K562 (cell line): ENCODE data around the gene MKRN2OS. TPM values are rescaled to one million over a fixed set of nuclear protein-coding genes. Genes with fewer than 3 reads are reported as not detected.

ENCODE experiments used
- ARID4B ChIP-seq: sonication (generic); formaldehyde crosslinking; IDR thresholded peaks from 2 replicates; pipeline ENCODE4 v1.8.0; 2022; ENCODE audit warnings: mild to moderate bottlenecking, missing genetic modification reagents
- ATF4 ChIP-seq: fragments of 450-650 bp; formaldehyde crosslinking; IDR thresholded peaks from 2 replicates; pipeline ENCODE4 v1.4.0; 2022; ENCODE audit warnings: mild to moderate bottlenecking, moderate library complexity
- BMI1 ChIP-seq: fragments of 150-350 bp; IDR thresholded peaks from 2 replicates; pipeline ENCODE4 v1.6.1; 2014; ENCODE audit warnings: low read length
- EP300 ChIP-seq: IDR thresholded peaks from 2 replicates; pipeline ENCODE4 v1.6.1; 2012; ENCODE audit warnings: low read length, improper control_type of control experiment
- HES1 ChIP-seq: fragments of 450-650 bp; IDR thresholded peaks from 2 replicates; pipeline ENCODE4 v1.6.1; 2016; ENCODE audit warnings: low read depth, mild to moderate bottlenecking, moderate library complexity
- HMGXB4 ChIP-seq: sonication (generic); formaldehyde crosslinking; IDR thresholded peaks from 2 replicates; pipeline ENCODE4 v1.8.1; 2023; ENCODE audit warnings: mild to moderate bottlenecking, missing genetic modification reagents
- HNRNPH1 ChIP-seq: fragments of 200-400 bp; formaldehyde crosslinking; optimal IDR thresholded peaks from 2 replicates; pipeline ENCODE3; 2017; ENCODE audit warnings: low read depth, mild to moderate bottlenecking, low read length, moderate library complexity
- HSF4 ChIP-seq: fragments of 250-450 bp; sonication (Bioruptor Pico); IDR thresholded peaks from 2 replicates; pipeline ENCODE4 v2.1.2; 2022; ENCODE audit warnings: mild to moderate bottlenecking, moderate library complexity, borderline replicate concordance
- MCM7 ChIP-seq, 2 experiments: fragments of 450-650 bp; IDR thresholded peaks; 2 replicates each; pipeline ENCODE4 v1.6.1; 2016 to 2018
- MECOM ChIP-seq: fragments of 250-450 bp; sonication (Bioruptor Pico); IDR thresholded peaks from 2 replicates; pipeline ENCODE4 v1.8.0; 2022; ENCODE audit warnings: inconsistent platforms
- MTF1 ChIP-seq: fragments of 250-450 bp; sonication (Bioruptor Pico); IDR thresholded peaks from 2 replicates; pipeline ENCODE4 v1.9.0; 2021; ENCODE audit warnings: moderate library complexity, mild to moderate bottlenecking, inconsistent platforms, borderline replicate concordance
- NEUROD1 ChIP-seq: fragments of 150-350 bp; IDR thresholded peaks from 2 replicates; pipeline ENCODE4 v1.6.1; 2014; ENCODE audit warnings: borderline replicate concordance, low read length, low read depth; ENCODE audit not compliant: partially characterized antibody
- PPARD ChIP-seq: fragments of 250-450 bp; sonication (Bioruptor Pico); IDR thresholded peaks from 2 replicates; pipeline ENCODE4 v1.8.0; 2022; ENCODE audit warnings: inconsistent platforms, mild to moderate bottlenecking, moderate library complexity
- RBM39 ChIP-seq: fragments of 200-400 bp; formaldehyde crosslinking; optimal IDR thresholded peaks from 2 replicates; pipeline ENCODE3; 2018; ENCODE audit warnings: low read depth, low read length
- SIRT6 ChIP-seq: IDR thresholded peaks from one replicate; pipeline ENCODE4 v1.6.1; 2012; ENCODE audit warnings: low read depth, mild to moderate bottlenecking, control low read depth, inconsistent platforms, low read length, moderate library complexity
- ZNF445 ChIP-seq: fragments of 250-450 bp; sonication (Bioruptor Pico); IDR thresholded peaks from 2 replicates; pipeline ENCODE4 v1.4.0; 2020; ENCODE audit warnings: low read depth, mild to moderate bottlenecking, moderate library complexity
- ZNF511 ChIP-seq: sonication (generic); formaldehyde crosslinking; IDR thresholded peaks from 2 replicates; pipeline ENCODE4 v1.8.0; 2022; ENCODE audit warnings: mild to moderate bottlenecking, missing genetic modification reagents
- polyA plus RNA-seq, 8 experiments: library from polyadenylated mRNA; depleted of rRNA in 4 of 8; stranded (reverse) in 5 of 8; unstranded in 3 of 8; fragments of >200 nt; fragmentation: Nextera tagmentation in 2 of 8; fragmentation: Illumina TruSeq in 1 of 8; extraction: Ambion mirVana in 2 of 8; extraction: Trizol in 1 of 8; gene quantifications; 2 replicates each; pipeline versions ENCODE4 v1.2.1 to v1.2.3, GENCODE V29; 2011 to 2014; ENCODE audit warnings: inconsistent platforms in 1 of 8, missing spikeins in 1 of 8
- total RNA-seq, 7 experiments: library from RNA; depleted of rRNA in 6 of 7; stranded (reverse); fragments of >200 nt in 6 of 7; fragmentation: Illumina TruSeq in 2 of 7; extraction: Trizol in 2 of 7; gene quantifications; 2 replicates each; pipeline versions ENCODE4 v1.2.1 to v1.2.3, GENCODE V29; 2011 to 2021; ENCODE audit warnings: low replicate concordance in 1 of 7

Gene MKRN2OS
- total and polyA plus RNA-seq, 9 of the 15 experiments (the other 6 are each of a cell fraction or from before 2014, with no cell fraction given), result 0.11 to 0.27 (median 0.17) TPM; not detected in 6

GRCh38 chr3:12556690-12557472, 11.6 kb upstream of the MKRN2OS start, which contains the start of gene MKRN2 (continued):
- TF ChIP-seq ATF4 (CRISPR knock-in tag) (no peak), RBM39 (no peak), ZNF445 (CRISPR knock-in tag) (no peak), MECOM (CRISPR knock-in tag) (no peak), MTF1 (CRISPR knock-in tag) (no peak), HMGXB4 (CRISPR knock-in tag) (peak; percentile 61; the same call in 1 of the 2 replicates), SIRT6 (no peak), NEUROD1 (peak; percentile 89), ZNF511 (peak; percentile 92), HSF4 (CRISPR knock-in tag) (no peak), HES1 (no peak; the same call in 1 of the 2 replicates), BMI1 (no peak), ARID4B (CRISPR knock-in tag) (peak; percentile 93), MCM7 (IDR thresholded peaks at IDR 0.05) (no peak), EP300 (peak; percentile 70), PPARD (CRISPR knock-in tag) (no peak), HNRNPH1 (no peak)
